HG02885 (cell line): Measurements from ENCODE around the gene WASL.

ENCODE experiments used
- ATAC-seq: cut with Tn5 transposase; IDR thresholded peaks from one replicate; pipeline ENCODE4 v1.9.1; 2021; ENCODE audit warnings: mild to moderate bottlenecking; ENCODE audit not compliant: unreplicated experiment, poor library complexity

Gene WASL

GRCh38 chr7:123709525-123709924 lies 39.3 kb downstream of the WASL start:
- ATAC-seq, result no peak

DNA sequence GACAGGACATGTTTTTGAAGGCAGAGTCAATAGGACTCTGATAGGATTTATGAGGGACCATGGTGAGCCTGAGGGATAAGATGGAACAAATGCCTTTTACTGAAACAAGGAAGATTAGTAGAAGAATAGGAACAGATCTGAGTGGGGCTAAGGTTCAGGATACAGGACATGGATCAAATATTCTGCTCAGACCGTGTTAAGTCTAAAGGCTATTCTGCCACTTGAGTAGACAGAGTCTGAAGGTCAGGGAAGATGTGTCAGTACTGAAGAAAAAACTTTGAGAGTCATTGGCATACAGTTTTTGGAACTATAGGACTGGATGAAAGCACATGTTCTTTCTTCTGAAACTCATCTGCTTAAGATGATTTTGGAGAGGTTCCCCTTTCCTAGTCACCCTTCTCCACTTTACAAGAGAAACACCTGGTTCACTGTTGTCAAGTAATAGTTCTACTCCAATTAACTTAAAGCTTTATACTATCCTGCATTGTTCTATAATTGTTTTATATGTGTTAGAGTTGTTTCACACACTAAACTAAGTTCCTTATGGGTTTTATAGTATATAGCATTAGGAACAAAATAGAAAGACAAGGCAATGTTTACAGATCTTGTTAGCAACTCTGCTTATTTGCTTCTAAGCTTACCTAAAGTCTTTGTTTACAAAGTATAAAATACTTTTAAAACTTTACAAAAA lies 43.4 kb downstream of the WASL start:
- no peak for ATAC-seq

- no peak for ATAC-seq
These were observed 52.7 kb downstream of the WASL start for GRCh38 chr7:123695944-123696677.

DNA sequence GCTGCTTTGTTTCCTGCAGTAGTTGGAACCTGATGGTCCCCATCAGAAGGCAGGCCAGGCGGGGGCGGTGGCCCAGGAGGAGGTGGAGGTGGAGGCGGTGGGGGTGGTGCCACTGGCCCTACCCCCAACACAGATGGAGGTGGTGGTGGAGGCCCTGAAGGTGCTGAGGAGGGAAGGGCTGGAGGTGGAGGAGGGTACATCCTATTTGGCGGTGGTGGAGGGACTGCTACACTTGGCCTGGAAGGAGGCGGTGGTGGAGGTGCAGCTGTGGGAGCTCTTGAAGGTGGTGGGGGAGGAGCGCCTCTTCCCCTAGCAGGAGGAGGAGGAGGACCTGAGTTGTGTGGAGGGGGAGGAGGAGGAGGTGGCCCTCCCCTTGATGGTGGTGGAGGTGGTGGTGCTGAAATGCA lies 56.3 kb downstream of the WASL start:
- no peak for ATAC-seq

DNA sequence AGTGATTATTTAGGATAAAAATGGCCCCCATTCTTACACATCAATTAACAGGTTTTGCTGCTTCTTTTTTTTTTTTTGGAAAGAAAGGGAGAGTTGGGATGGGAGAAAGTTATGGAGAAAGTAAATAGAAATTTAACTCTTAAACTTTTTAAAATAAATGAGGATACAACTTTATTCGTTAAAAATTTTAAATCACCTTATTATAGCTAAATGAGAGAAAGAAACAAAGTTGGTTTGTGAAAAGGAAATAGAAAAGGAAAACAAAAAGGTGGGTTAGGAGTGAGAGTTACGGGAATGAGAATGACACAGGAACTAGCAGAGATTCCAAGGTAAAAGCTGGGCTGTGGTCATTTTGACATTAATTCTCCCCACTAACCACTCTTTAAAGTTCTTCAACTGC lies 58.3 kb downstream of the WASL start:
- no peak for ATAC-seq

DNA sequence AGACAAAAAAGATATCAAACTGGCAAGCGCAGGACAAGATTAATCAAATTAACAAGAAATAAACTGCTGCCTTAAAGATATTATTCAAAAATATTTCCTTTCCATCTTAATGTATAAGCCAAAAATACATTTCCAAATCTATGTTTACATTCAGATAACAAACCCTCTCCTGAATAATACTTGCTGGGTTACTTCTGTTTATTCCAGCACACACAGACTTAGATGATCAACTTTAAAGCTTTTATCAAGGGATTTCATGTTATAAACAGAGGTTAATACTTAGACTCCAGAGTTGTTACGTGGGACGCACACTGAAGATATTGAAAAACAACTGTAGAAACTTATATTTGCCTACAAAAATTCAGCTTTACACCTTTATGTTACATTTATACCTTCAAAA lies 59.6 kb downstream of the WASL start:
- ATAC-seq, result no peak

GRCh38 chr7:123687727-123688126 lies 61.1 kb downstream of the WASL start:
- ATAC-seq, result no peak

DNA sequence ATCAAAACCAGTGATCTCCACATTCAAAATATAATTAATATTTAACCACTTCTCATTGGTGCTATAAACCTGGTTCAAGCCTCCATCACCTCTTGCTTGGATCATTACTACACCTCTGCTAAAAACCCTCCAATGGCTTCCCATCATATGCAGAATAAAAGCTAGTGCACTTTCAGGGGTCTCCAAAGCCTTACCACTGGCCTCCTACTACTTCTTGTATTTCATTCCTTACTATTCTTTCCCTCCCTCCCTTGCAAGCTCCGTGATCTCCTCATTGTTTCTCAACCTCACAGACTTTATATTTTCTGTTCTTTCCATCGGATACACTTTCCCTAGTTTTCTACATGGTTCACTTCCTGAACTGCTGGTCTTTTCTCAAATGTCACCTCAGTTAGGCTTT lies 61.6 kb downstream of the WASL start:
- ATAC-seq, result no peak

- peak; percentile 72 for ATAC-seq
These were observed 66.1 kb downstream of the WASL start for GRCh38 chr7:123682690-123683089.

DNA sequence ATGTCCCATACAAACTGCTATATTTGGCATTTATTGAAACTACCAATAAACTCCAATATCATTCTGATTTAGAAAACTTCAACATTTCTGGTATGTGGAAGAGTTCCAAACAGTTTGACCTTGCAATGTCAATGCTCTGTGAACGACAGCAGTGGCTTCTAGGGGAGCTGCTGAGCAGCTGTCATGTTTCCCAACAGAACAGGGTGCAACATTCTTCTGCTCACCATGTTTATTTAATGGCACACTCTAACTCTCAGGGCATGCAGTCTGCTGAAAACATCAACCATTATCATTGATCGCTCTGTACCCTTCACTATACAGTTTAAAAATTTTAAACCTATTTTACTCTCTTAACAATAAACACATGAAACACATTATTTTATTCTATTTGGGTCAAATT lies 67.2 kb downstream of the WASL start:
- ATAC-seq, result no peak

DNA sequence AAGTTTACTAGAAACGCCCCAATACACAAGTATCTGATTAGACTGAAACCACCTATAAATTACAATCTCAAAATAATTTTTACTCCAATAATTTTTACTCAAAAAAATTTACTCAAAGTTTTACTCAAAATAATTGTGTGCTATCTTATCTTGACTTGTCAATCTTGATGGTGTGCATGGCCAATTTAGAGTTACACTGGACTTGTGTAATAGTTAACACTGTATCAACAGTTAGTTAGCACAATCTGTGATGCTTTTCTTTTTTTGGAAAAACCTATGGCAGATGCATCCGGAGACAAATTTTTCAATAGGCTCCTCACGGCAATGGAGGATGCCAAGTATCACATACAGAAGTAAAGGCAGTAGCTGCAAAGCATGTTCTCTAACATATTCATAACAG lies 68.2 kb downstream of the WASL start:
- no peak for ATAC-seq

DNA sequence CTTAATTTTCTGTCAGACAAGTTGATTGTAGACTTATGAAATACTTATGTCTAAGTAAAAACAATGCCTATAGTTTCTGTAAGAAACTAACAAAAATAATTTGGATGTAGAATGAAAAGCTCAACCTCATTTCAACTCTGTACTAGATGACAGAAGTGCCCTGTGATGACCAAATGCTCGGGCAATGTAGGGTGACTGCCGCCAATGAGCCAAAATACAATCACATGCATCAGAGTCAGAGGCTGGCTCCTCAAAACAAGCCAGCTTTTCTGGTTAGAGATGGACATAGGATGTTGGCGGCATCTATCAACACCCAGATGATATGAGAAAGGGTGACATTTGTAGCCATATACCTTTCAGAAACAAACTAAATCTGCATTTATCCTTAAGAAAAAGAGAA lies 69.2 kb downstream of the WASL start:
- no peak for ATAC-seq

DNA sequence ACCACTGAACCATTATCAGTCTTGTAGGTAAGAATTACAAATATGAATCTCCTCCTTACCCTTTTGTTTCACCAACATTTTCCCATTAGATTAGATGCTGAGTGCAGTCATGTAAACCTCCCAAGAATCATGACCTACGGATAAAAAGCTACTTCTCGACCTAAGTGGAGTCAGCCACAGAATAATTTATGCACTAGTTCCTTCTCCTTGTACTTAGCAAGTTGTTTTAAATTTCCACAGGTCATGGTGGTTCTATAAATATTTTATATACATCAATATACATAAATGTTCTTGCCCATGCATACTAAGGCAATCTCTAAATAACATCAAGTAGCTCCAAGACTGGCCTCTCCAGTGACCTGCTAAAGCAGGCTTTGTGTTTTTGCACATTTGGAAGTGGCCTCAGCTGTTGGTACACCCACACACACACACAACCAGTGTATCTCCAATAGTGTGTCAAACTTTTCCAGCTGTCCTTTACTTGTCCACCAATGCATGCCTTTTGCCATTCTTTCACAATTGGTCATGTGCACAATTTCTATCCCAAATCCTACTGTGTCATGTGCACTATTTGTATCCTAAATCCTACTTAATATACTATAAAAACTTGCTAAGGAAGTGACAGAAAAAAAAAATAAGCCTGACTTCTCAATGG lies 71.6 kb downstream of the WASL start:
- ATAC-seq, result no peak

DNA sequence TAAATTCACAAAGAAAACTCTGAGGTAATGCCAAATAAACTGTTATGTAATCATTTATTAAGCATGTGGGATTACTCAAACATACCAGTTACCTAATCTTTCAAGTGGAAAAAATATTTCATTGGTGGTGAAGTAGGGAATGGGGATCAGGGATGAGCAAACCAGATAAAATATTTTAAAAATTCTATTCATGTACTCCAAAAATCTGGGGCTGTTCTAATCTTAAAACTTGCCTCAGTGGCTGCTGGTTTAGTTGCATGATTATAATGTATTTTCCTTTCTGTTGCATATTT lies 73.7 kb downstream of the WASL start:
- ATAC-seq, result no peak

- no peak for ATAC-seq
These were observed 74.2 kb downstream of the WASL start for GRCh38 chr7:123674399-123675180.

DNA sequence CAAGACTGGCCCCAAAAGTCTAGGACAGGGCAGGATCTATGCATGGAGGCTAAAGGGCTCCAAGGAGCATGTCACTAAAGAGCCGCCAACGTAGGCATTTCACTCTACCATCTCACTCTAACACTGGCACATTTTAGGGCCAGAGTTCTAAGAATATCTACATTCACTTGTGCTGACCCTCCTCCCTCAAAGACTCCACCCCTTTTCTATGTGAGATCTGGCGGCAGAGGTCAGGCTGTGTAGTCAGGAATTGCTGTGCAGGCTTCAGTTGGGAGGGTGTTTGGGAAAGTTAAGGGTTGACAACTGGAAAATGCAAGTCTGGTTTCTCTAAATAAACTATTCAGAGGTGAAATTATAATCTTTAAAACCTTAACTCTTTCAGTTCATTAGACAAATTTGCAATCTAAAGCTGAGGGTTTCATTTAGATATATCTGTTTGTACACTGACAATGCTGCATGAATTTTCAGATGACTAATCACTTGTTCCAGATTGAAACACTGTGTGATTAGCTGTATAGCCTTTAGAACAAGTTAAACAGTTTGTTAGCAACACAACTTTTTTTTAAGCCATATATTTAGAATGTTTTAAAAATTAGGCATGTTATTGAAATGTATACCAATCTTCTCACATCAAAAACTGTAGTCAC lies 74.9 kb downstream of the WASL start:
- no peak for ATAC-seq

GRCh38 chr7:123673137-123673732 lies 75.6 kb downstream of the WASL start:
- no peak for ATAC-seq

DNA sequence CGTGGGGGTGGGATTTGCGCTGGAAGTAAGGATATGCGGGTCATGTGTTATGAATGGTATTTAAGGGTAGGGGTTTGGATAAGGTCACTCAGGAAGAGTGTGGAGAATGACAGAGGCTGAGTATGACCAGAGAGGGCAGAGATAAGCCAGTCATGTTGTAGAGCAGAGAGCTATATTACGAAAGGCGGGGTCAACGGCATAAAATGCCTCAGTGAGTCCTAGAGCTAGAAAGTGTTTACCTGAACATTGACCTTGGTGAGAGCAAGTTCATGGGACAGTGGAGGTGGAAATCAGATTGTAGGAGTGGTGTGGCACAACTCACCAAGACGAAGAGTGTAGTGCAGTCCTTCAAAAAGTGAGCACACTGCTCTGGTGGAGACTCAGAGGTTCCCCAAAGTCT lies 79.3 kb downstream of the WASL start:
- ATAC-seq, result no peak

- ATAC-seq, result no peak
These were observed 82.3 kb downstream of the WASL start for GRCh38 chr7:123666492-123666891.

DNA sequence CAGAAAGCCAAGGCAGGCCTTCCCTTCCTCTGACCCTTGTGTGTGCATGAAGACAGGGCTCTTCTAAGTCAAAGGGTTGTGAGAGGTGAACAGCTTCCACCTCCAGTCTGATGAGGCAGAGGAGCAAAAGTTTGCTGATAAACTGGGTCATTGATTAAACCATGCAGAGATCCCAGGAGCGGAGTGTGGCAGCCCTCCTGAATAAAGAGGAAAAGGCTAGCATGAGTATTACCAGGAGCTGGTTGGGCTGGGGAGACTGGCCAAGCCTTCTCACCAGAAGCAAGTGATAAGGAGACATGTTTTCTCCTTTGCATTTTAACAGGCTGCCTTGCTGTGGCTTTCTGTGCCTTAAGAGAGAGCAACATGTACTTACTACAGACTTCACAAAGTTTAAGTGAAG lies 82.9 kb downstream of the WASL start:
- ATAC-seq, result no peak
